CD14-positive monocyte (primary cell): Measurements from ENCODE around the gene MIXL1. TPM values are rescaled to one million over a fixed set of nuclear protein-coding genes. Genes with fewer than 3 reads are reported as not detected.
A peak's percentile ranks its signal among the peaks of the same experiment; 100 is the strongest.
"Not testable (repeated sequence)": the region's sequence is repeated elsewhere in the genome, so short reads cannot be mapped to it uniquely, and the experiment has no call there.

ENCODE experiments used
- DNase-seq, 3 donors: peaks; one replicate each; pipeline ENCODE4 v3.0.0-alpha.2; 2011 to 2022
- H2AFZ ChIP-seq: 2 replicates; pipeline ENCODE4 v1.6.0; 2012; ENCODE audit warnings: mild to moderate bottlenecking, low read depth, low read length, inconsistent platforms; ENCODE audit not compliant: insufficient read depth, poor library complexity, severe bottlenecking
- H3K27ac ChIP-seq, 2 donors: 1 replicate in 1 of 2; 2 replicates in 1 of 2; pipeline ENCODE4 v1.5.1; 2012 to 2013; ENCODE audit warnings: low read length in 2 of 2, control low read depth in 1 of 2, inconsistent platforms in 1 of 2, low read depth in 1 of 2, mild to moderate bottlenecking in 1 of 2
- H3K27me3 ChIP-seq, 2 donors: one replicate each; pipeline versions ENCODE4 v1.6.0 to v1.6.1; 2011 to 2013; ENCODE audit warnings: low read length in 2 of 2; ENCODE audit not compliant: control insufficient read depth in 2 of 2, insufficient read depth in 2 of 2
- H3K36me3 ChIP-seq, 2 donors: replicated peaks in 1 of 2; 1 replicate in 1 of 2; 2 replicates in 1 of 2; pipeline versions ENCODE4 v1.5.1 to v1.6.1; 2012 to 2013; ENCODE audit warnings: low read length in 2 of 2, control low read depth in 1 of 2, inconsistent platforms in 1 of 2, mild to moderate bottlenecking in 1 of 2; ENCODE audit not compliant: insufficient read depth in 2 of 2, control insufficient read depth in 1 of 2
- H3K4me1 ChIP-seq, 2 donors: 1 replicate in 1 of 2; 2 replicates in 1 of 2; pipeline versions ENCODE4 v1.5.1 to v1.6.1; 2012 to 2013; ENCODE audit warnings: low read length in 2 of 2, control low read depth in 1 of 2, inconsistent platforms in 1 of 2, mild to moderate bottlenecking in 1 of 2, moderate library complexity in 1 of 2; ENCODE audit not compliant: insufficient read depth in 2 of 2, control insufficient read depth in 1 of 2
- H3K4me2 ChIP-seq: replicated peaks from 2 replicates; pipeline ENCODE3; 2012; ENCODE audit warnings: low read length, moderate library complexity, mild to moderate bottlenecking; ENCODE audit not compliant: poor library complexity, severe bottlenecking; ENCODE audit errors: extremely low read depth
- H3K4me3 ChIP-seq, 3 experiments: fragments of 200-600 bp in 1 of 3; sonication (generic) in 1 of 3; replicated peaks in 1 of 3; 1 replicate in 2 of 3; 2 replicates in 1 of 3; pipeline ENCODE4 v1.5.1; 2011 to 2013; ENCODE audit warnings: low read length in 3 of 3, mild to moderate bottlenecking in 3 of 3, control low read depth in 2 of 3, low read depth in 2 of 3, inconsistent platforms in 1 of 3, moderate library complexity in 1 of 3
- H3K79me2 ChIP-seq: 2 replicates; pipeline ENCODE4 v1.6.0; 2012; ENCODE audit warnings: mild to moderate bottlenecking, control low read depth, inconsistent platforms, low read length, moderate library complexity; ENCODE audit not compliant: insufficient read depth
- H3K9ac ChIP-seq: 2 replicates; pipeline ENCODE4 v1.6.0; 2017; ENCODE audit warnings: low read length, mild to moderate bottlenecking; ENCODE audit not compliant: insufficient read depth, poor library complexity, severe bottlenecking
- H3K9me3 ChIP-seq, 2 donors: replicated peaks in 1 of 2; 1 replicate in 1 of 2; 2 replicates in 1 of 2; pipeline versions ENCODE4 v1.5.1 to v1.6.1; 2012 to 2013; ENCODE audit warnings: low read length in 2 of 2, control low read depth in 1 of 2; ENCODE audit not compliant: control insufficient read depth in 1 of 2, insufficient read depth in 1 of 2
- H4K20me1 ChIP-seq: 2 replicates; pipeline ENCODE4 v1.6.0; 2012; ENCODE audit warnings: mild to moderate bottlenecking, low read length, control low read depth, moderate library complexity; ENCODE audit not compliant: insufficient read depth
- H3K27ac Mint-ChIP-seq, 7 donors: one replicate each; pipeline ENCODE4 v1.8.0; 2020; ENCODE audit warnings: mild to moderate bottlenecking in 7 of 7, mixed read lengths in 7 of 7, moderate library complexity in 6 of 7, inconsistent platforms in 2 of 7
- H3K27me3 Mint-ChIP-seq, 3 donors: one replicate each; pipeline ENCODE4 v1.8.0; 2021 to 2022; ENCODE audit warnings: low read depth in 3 of 3, mild to moderate bottlenecking in 3 of 3, mixed read lengths in 3 of 3, moderate library complexity in 3 of 3, inconsistent platforms in 1 of 3
- H3K36me3 Mint-ChIP-seq, 2 donors: one replicate each; pipeline ENCODE4 v1.8.0; 2020; ENCODE audit warnings: mixed read lengths in 2 of 2, inconsistent platforms in 1 of 2, mild to moderate bottlenecking in 1 of 2
- H3K4me1 Mint-ChIP-seq: one replicate; pipeline ENCODE4 v1.8.0; 2020; ENCODE audit warnings: mild to moderate bottlenecking, mixed read lengths
- H3K4me3 Mint-ChIP-seq, 2 donors: one replicate each; pipeline ENCODE4 v1.8.0; 2020; ENCODE audit warnings: mild to moderate bottlenecking in 2 of 2, mixed read lengths in 2 of 2, moderate library complexity in 1 of 2
- H3K9me3 Mint-ChIP-seq, 7 donors: one replicate each; pipeline ENCODE4 v1.8.0; 2020 to 2022; ENCODE audit warnings: mixed read lengths in 7 of 7, mild to moderate bottlenecking in 6 of 7, moderate library complexity in 6 of 7, inconsistent platforms in 2 of 7
- WGBS: methylation state at CpG from one replicate; pipeline ENCODE4 v1.1.5; 2013; ENCODE audit warnings: missing lambda C conversion rate; ENCODE audit not compliant: insufficient coverage; 5-methylcytosine and 5-hydroxymethylcytosine counted together
- intact Hi-C, 2 donors: fragments of 100-400 bp; cut with micrococcal nuclease; formaldehyde crosslinking; loops; one replicate each; pipeline versions ENCODE4 v1.15.0 to v1.15.1; 2023
- polyA plus RNA-seq, 3 donors: library from polyadenylated mRNA; depleted of rRNA in 1 of 3; unstranded in 2 of 3; stranded (reverse) in 1 of 3; fragments of 300-500 nt in 2 of 3; fragments of >200 nt in 1 of 3; fragmentation: Illumina TruSeq in 2 of 3; gene quantifications; 1 replicate in 2 of 3; 2 replicates in 1 of 3; pipeline ENCODE4 v1.2.3, GENCODE V29; 2012 to 2021
- TF ChIP-seq, protein P1 (sequence below): fragments of 200-600 bp; IDR thresholded peaks from one replicate; pipeline ENCODE4 v1.8.0; 2022; ENCODE audit warnings: antibody characterized with exemption, mild to moderate bottlenecking

MIXL1 gene
- polyA plus RNA-seq, 3 donors: not detected

GRCh38 chr1:226261818-226262217 is 38.4 kb downstream of the MIXL1 start:
- Mint-ChIP-seq H3K4me3 (no peak overlapping the region), H3K36me3 (peaks cover 44 to 77% of the 10 kb centered on the region in 2 donors), H3K27ac (no peak overlapping the region), H3K4me1 (no peaks in the 10 kb centered on the region), H3K9me3 (peaks cover 8 to 18% (median 11%) of the 10 kb centered on the region in 7 donors), H3K27me3 (peaks cover 0 to 1% (median 0%) of the 10 kb centered on the region in 3 donors)
- H3K4me2 ChIP-seq: no peak overlapping the region
- H3K9ac ChIP-seq: no peak overlapping the region
- H3K4me3 ChIP-seq: no peak overlapping the region
- H3K27me3 ChIP-seq: no peaks in the 10 kb centered on the region
- DNase-seq: no peak
- no peak overlapping the region for H2AFZ ChIP-seq
- no peaks in the 10 kb centered on the region for H4K20me1 ChIP-seq
- peaks cover 0 to 4% of the 10 kb centered on the region in 2 donors for H3K9me3 ChIP-seq
- H3K79me2 ChIP-seq: no peaks in the 10 kb centered on the region
- H3K36me3 ChIP-seq: peaks cover 8 to 52% of the 10 kb centered on the region in 2 donors
- H3K4me1 ChIP-seq: no peaks in the 10 kb centered on the region
- intact Hi-C loops: no loop called here
- H3K27ac ChIP-seq: no peak overlapping the region
- WGBS: 100% methylated on average over 1 of the region's 1 CpG
- TF ChIP-seq, protein P1, sequence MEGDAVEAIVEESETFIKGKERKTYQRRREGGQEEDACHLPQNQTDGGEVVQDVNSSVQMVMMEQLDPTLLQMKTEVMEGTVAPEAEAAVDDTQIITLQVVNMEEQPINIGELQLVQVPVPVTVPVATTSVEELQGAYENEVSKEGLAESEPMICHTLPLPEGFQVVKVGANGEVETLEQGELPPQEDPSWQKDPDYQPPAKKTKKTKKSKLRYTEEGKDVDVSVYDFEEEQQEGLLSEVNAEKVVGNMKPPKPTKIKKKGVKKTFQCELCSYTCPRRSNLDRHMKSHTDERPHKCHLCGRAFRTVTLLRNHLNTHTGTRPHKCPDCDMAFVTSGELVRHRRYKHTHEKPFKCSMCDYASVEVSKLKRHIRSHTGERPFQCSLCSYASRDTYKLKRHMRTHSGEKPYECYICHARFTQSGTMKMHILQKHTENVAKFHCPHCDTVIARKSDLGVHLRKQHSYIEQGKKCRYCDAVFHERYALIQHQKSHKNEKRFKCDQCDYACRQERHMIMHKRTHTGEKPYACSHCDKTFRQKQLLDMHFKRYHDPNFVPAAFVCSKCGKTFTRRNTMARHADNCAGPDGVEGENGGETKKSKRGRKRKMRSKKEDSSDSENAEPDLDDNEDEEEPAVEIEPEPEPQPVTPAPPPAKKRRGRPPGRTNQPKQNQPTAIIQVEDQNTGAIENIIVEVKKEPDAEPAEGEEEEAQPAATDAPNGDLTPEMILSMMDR: no peak

DNA sequence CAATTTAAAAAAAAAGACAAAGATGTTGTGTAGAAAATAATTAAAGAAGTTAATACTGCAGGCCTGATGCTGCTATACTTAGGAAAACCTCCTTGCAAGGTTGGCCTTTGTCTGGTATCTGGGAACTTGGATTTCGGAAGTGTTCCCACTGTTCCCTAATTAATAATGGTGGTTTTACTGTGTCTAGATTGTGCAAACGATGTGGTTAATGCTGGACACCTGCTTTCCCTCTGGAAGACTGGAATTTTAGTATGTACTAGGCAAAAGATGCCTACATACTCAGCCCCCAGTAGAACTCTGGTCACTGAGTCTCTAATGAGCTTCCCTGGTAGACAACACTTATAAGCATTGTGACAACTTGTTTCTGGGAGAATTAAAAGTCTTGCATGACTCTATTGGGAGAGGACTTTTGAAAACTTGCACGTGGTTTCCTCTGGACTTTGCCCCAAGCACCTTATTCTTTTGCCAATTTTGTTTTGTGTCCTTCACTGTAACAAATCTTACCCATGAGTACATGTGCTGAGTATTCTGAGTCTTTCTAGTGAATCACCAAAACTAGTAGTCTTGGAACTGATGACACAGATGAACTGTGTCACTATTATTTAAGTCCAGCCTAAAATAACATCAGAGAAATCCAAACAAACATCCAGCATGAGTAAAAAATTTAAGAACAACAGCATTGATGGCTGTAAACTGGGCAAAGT is 45.1 kb downstream of the MIXL1 start:
- TF ChIP-seq, protein P1: no peak

GRCh38 chr1:226272233-226272902 is 48.9 kb downstream of the MIXL1 start:
- H3K4me3 Mint-ChIP-seq, H3K27me3 Mint-ChIP-seq, H3K9ac ChIP-seq, DNase-seq, H3K9me3 ChIP-seq, H3K4me3 ChIP-seq, H3K4me1 Mint-ChIP-seq, H2AFZ ChIP-seq, H3K27me3 ChIP-seq, H3K79me2 ChIP-seq, H3K9me3 Mint-ChIP-seq, H3K4me2 ChIP-seq, intact Hi-C loops, H3K27ac ChIP-seq, H3K4me1 ChIP-seq, H4K20me1 ChIP-seq: not testable (repeated sequence)
- WGBS: 76% methylated on average over 5 of the region's 8 CpGs
- peaks cover 31 to 47% of the 10 kb centered on the region in 2 donors for H3K36me3 Mint-ChIP-seq
- peak overlapping the region in 3 of 7 donors; percentile 5 to 71 (median 37) for H3K27ac Mint-ChIP-seq
- peaks cover 5 to 22% of the 10 kb centered on the region in 2 donors for H3K36me3 ChIP-seq

More for the DNA sequence above, 45.1 kb downstream of the MIXL1 start:
- H3K36me3 ChIP-seq: peaks cover 6 to 16% of the 10 kb centered on the region in 2 donors
- H3K27me3 Mint-ChIP-seq: no peaks in the 10 kb centered on the region
- H3K4me2 ChIP-seq: no peak overlapping the region
- intact Hi-C loops: no loop called here
- no peak overlapping the region for H3K27ac Mint-ChIP-seq
- H3K9ac ChIP-seq: no peak overlapping the region
- H2AFZ ChIP-seq: no peak overlapping the region
- no peaks in the 10 kb centered on the region for H3K4me1 Mint-ChIP-seq
- no peaks in the 10 kb centered on the region for H3K9me3 Mint-ChIP-seq
- no peaks in the 10 kb centered on the region for H3K4me1 ChIP-seq
- H3K27ac ChIP-seq: no peak overlapping the region
- H3K4me3 ChIP-seq: no peak overlapping the region
- no peaks in the 10 kb centered on the region for H3K9me3 ChIP-seq
- peaks cover 29 to 47% of the 10 kb centered on the region in 2 donors for H3K36me3 Mint-ChIP-seq
- no peak for DNase-seq
- no peaks in the 10 kb centered on the region for H4K20me1 ChIP-seq
- WGBS: no CpG with 5 or more reads among the region's 3 CpGs
- H3K27me3 ChIP-seq: no peaks in the 10 kb centered on the region
- no peaks in the 10 kb centered on the region for H3K79me2 ChIP-seq
- H3K4me3 Mint-ChIP-seq: no peak overlapping the region
